Measurements from ENCODE around the gene GAS1.

Gene GAS1

DNA sequence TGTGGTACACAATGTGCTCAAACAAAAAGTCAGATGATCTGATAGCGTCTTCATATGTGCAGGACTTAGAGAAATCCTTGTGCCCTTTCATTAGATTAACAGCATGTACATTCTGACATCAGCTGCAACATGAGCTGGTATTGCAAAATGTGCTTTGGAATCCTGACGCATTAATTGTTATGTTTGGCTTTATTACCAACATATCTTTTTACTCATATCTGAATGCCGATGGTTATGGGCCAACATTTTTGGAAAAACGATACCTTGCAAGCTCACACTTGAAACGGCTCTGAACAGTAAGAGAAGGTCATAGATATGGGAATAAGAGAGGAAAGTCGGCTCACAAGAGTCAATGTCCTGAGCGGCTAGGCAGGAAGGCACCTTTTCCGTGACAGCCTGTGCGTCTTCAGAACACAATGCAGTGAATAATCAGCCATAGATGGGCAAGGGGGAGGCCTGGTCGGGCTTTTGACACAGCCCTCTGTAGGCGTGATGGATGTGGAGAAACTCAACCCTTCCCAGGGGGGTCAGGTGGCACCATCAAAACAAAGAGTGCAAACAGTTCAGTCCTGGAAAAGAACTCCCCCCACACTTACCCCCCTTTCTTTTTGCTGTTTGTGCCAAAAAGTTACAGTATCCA, 36.4 kb upstream of the GAS1 start:
- H3K4me1 ChIP-seq (ENCODE audit: insufficient read depth, insufficient read length) = no peaks in the 10 kb centered on the region
- DNase-seq (ENCODE audit: low read depth, low spot score) = no peak

DNA sequence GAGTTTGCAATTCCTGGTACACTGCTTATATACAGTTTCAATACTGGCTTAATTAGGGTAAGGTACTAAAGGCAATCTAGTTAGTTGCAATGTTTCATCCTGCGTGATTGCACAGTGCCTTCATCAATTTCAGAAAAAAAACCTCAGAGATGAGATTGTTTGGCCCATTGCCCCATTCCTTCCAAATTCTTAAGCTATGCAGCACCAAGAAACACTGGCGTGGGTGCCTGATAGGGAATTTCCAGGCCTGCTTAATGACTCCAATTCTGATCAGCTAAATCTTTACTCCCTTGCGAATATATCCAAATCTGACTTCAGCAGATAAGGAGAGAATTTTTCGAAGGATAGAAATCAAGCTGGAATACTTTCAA, 35.9 kb upstream of the GAS1 start:
- Histone ChIP-seq H3K4me1 (ENCODE audit: insufficient read depth, insufficient read length) (no peaks in the 10 kb centered on the region), H3K9me3 (ENCODE audit: insufficient read depth, low read length) (no peaks in the 10 kb centered on the region), H3K27me3 (ENCODE audit: insufficient read depth, insufficient read length) (no peaks in the 10 kb centered on the region), H3K4me3 (ENCODE audit: insufficient read length, low read depth) (no peak overlapping the region), H3K9ac (ENCODE audit: insufficient read length, low read depth) (no peak overlapping the region), H3K36me3 (ENCODE audit: insufficient read depth, insufficient read length, low read length) (no peaks in the 10 kb centered on the region)
- TF ChIP-seq ZNF274 (IDR thresholded peaks at IDR 0.05; ENCODE audit: low read depth, low read length) = no peak
- no peak for TF ChIP-seq SUZ12 (IDR thresholded peaks at IDR 0.05; ENCODE audit: extremely low read depth, insufficient read depth, insufficient read length)
- no peak for DNase-seq (ENCODE audit: low read depth, low spot score)

More for the DNA sequence above, 36.4 kb upstream of the GAS1 start:
- Histone ChIP-seq H3K4me3 (ENCODE audit: insufficient read length, low read depth) (no peak overlapping the region), H3K9ac (ENCODE audit: insufficient read length, low read depth) (no peak overlapping the region), H3K9me3 (ENCODE audit: insufficient read depth, low read length) (no peaks in the 10 kb centered on the region), H3K27me3 (ENCODE audit: insufficient read depth, insufficient read length) (no peaks in the 10 kb centered on the region), H3K36me3 (ENCODE audit: insufficient read depth, insufficient read length, low read length) (no peaks in the 10 kb centered on the region)
- TF ChIP-seq ZNF274 (IDR thresholded peaks at IDR 0.05; ENCODE audit: low read depth, low read length) (no peak), SUZ12 (IDR thresholded peaks at IDR 0.05; ENCODE audit: extremely low read depth, insufficient read depth, insufficient read length) (no peak), YY1 (IDR thresholded peaks at IDR 0.05; ENCODE audit: insufficient read depth, insufficient read length) (no peak)

DNA sequence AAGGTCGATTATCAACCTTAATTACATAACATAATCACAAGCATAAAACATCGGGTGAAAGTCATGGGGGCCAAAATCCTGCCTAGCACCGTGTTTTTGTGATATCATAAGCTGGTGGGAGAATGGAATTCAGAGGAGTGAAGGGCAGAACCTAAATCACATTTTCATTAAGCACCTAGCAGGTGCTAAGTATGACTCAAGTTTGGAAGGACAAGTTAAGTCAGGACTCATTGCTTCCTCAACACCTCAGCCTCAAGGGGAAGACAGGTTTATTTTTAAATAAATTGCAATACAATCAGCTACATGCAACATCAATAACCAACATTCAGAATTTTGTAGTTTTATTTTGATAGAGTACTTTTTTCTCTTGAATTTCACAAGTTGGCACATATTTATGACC, 33.5 kb upstream of the GAS1 start:
- no peak for DNase-seq (ENCODE audit: low read depth, low spot score)
- TF ChIP-seq SUZ12 (IDR thresholded peaks at IDR 0.05; ENCODE audit: extremely low read depth, insufficient read depth, insufficient read length) = no peak
- TF ChIP-seq YY1 (IDR thresholded peaks at IDR 0.05; ENCODE audit: insufficient read depth, insufficient read length) = no peak
- TF ChIP-seq ZNF274 (IDR thresholded peaks at IDR 0.05; ENCODE audit: low read depth, low read length) = no peak
- Histone ChIP-seq H3K4me3 (ENCODE audit: insufficient read length, low read depth) (no peak overlapping the region), H3K9me3 (ENCODE audit: insufficient read depth, low read length) (no peaks in the 10 kb centered on the region), H3K4me1 (ENCODE audit: insufficient read depth, insufficient read length) (no peaks in the 10 kb centered on the region), H3K27me3 (ENCODE audit: insufficient read depth, insufficient read length) (no peaks in the 10 kb centered on the region), H3K9ac (ENCODE audit: insufficient read length, low read depth) (no peak overlapping the region), H3K36me3 (ENCODE audit: insufficient read depth, insufficient read length, low read length) (no peaks in the 10 kb centered on the region)

DNA sequence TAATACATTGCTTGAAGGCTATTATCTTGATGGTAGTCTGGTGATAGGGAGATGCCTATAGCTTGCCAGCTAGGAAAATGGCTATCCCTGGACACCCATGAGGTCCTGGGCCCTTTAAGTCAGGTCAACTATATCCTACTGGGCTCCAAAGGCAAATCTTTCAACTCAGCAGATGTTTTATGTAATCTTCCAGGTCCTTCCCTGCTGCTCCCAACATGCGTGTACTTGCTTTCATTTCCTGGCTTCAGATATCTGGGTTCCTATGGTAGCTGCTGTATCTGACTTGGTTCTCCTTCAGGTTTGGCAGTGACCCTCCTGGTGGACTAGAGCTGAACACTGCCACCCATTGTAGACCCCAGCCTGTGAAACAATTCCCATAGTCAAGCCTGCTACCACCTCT, 32.4 kb upstream of the GAS1 start:
- no peaks in the 10 kb centered on the region for H3K4me1 ChIP-seq (ENCODE audit: insufficient read depth, insufficient read length)

DNA sequence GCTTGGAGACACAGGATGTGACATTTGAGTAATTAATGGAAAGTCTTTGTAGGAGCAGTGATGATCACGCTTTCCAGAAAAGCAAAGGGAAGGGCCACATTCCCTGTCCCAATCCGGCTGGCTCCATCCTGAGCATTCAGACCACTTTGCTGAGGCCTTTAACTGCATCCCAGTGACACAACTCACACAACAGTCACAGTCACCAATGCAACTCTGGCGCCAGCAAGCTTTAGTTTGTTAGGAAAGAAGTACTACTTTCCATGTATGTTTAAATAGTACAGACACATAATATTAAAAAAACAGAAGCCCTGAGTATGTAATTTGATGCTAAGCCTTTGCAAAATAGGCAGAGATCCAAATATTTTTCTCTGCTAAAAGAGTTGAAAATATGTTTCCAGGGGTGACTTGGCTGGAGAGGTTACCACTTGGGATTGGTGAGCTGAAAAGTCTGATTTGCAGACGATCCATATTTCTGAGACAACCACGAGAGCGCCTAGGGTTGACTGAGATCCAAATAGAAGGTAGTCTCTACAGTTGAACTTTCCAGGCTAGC, 31.7 kb upstream of the GAS1 start:
- Histone ChIP-seq H3K27me3 (ENCODE audit: insufficient read depth, insufficient read length) (no peaks in the 10 kb centered on the region), H3K9ac (ENCODE audit: insufficient read length, low read depth) (no peak overlapping the region), H3K9me3 (ENCODE audit: insufficient read depth, low read length) (no peaks in the 10 kb centered on the region), H3K36me3 (ENCODE audit: insufficient read depth, insufficient read length, low read length) (no peaks in the 10 kb centered on the region), H3K4me3 (ENCODE audit: insufficient read length, low read depth) (no peak overlapping the region), H3K4me1 (ENCODE audit: insufficient read depth, insufficient read length) (no peaks in the 10 kb centered on the region)
- DNase-seq (ENCODE audit: low read depth, low spot score) = no peak
- no peak for TF ChIP-seq SUZ12 (IDR thresholded peaks at IDR 0.05; ENCODE audit: extremely low read depth, insufficient read depth, insufficient read length)
- no peak for TF ChIP-seq ZNF274 (IDR thresholded peaks at IDR 0.05; ENCODE audit: low read depth, low read length)
- no peak for TF ChIP-seq YY1 (IDR thresholded peaks at IDR 0.05; ENCODE audit: insufficient read depth, insufficient read length)

More for the DNA sequence above, 32.4 kb upstream of the GAS1 start:
- no peak for DNase-seq (ENCODE audit: low read depth, low spot score)
- no peak overlapping the region for H3K4me3 ChIP-seq (ENCODE audit: insufficient read length, low read depth)
- H3K36me3 ChIP-seq (ENCODE audit: insufficient read depth, insufficient read length, low read length) = no peaks in the 10 kb centered on the region
- H3K9ac ChIP-seq (ENCODE audit: insufficient read length, low read depth) = no peak overlapping the region
- H3K27me3 ChIP-seq (ENCODE audit: insufficient read depth, insufficient read length) = no peaks in the 10 kb centered on the region
- TF ChIP-seq SUZ12 (IDR thresholded peaks at IDR 0.05; ENCODE audit: extremely low read depth, insufficient read depth, insufficient read length) (no peak), YY1 (IDR thresholded peaks at IDR 0.05; ENCODE audit: insufficient read depth, insufficient read length) (no peak), ZNF274 (IDR thresholded peaks at IDR 0.05; ENCODE audit: low read depth, low read length) (no peak)
- no peaks in the 10 kb centered on the region for H3K9me3 ChIP-seq (ENCODE audit: insufficient read depth, low read length)

DNA sequence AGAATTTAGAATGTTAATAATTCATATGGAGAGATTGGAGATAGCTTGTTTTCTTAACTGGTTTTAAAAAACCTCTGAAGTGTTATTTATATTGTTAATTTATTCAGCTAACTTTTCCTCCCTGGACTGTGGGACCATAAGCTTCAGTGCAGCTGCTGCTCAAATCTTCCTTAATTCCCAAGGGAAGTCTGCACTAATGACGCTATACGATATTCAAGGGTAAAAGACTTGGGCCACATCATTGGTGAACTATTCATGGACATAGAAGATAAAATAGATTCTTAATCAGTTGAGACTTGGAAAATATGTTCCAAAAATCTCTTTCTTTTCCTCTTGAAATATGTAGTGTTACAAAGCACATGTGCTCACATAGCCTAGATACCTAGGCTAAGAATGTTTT, 31.1 kb upstream of the GAS1 start:
- no peak for TF ChIP-seq SUZ12 (IDR thresholded peaks at IDR 0.05; ENCODE audit: extremely low read depth, insufficient read depth, insufficient read length)
- TF ChIP-seq YY1 (IDR thresholded peaks at IDR 0.05; ENCODE audit: insufficient read depth, insufficient read length) = no peak
- no peak for TF ChIP-seq ZNF274 (IDR thresholded peaks at IDR 0.05; ENCODE audit: low read depth, low read length)

DNA sequence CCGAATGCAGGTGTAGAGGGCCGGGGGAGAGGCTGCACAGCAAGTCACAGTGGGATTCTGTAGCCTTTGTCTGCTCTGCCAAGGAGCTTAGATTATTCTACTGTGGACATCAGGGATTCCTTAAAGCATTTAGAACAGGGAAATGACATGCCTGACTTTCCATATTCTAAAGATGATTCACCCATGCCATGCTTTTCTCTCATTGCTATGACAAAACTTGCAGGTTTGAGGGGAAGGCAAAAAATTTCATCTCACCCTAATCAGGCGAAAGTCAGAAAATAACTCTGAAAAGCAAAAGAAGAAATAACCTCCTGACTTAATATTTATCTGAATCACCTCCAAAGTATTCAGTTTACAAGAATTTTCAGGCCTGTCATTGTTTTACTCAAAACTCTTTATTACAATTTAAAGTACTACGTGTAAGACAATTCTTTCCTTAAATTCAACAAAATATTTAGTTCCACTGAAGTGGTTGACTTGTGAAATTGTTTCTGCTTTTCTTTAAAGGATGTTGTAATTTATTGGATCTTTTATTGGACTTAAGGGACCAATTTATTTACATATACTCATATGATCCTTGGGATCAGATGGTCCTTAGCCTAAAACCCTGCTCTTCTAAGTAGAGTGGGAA, 30.0 kb upstream of the GAS1 start:
- H3K4me3 ChIP-seq (ENCODE audit: insufficient read length, low read depth) = no peak overlapping the region
- H3K27me3 ChIP-seq (ENCODE audit: insufficient read depth, insufficient read length) = no peaks in the 10 kb centered on the region
- no peaks in the 10 kb centered on the region for H3K36me3 ChIP-seq (ENCODE audit: insufficient read depth, insufficient read length, low read length)
- TF ChIP-seq YY1 (IDR thresholded peaks at IDR 0.05; ENCODE audit: insufficient read depth, insufficient read length) = no peak
- no peak for TF ChIP-seq SUZ12 (IDR thresholded peaks at IDR 0.05; ENCODE audit: extremely low read depth, insufficient read depth, insufficient read length)
- no peak for TF ChIP-seq ZNF274 (IDR thresholded peaks at IDR 0.05; ENCODE audit: low read depth, low read length)
- H3K9ac ChIP-seq (ENCODE audit: insufficient read length, low read depth) = no peak overlapping the region
- no peaks in the 10 kb centered on the region for H3K9me3 ChIP-seq (ENCODE audit: insufficient read depth, low read length)
- H3K4me1 ChIP-seq (ENCODE audit: insufficient read depth, insufficient read length) = no peaks in the 10 kb centered on the region
- no peak for DNase-seq (ENCODE audit: low read depth, low spot score)

More for the DNA sequence above, 31.1 kb upstream of the GAS1 start:
- Histone ChIP-seq H3K36me3 (ENCODE audit: insufficient read depth, insufficient read length, low read length) (no peaks in the 10 kb centered on the region), H3K27me3 (ENCODE audit: insufficient read depth, insufficient read length) (no peaks in the 10 kb centered on the region), H3K9me3 (ENCODE audit: insufficient read depth, low read length) (no peaks in the 10 kb centered on the region), H3K4me1 (ENCODE audit: insufficient read depth, insufficient read length) (no peaks in the 10 kb centered on the region), H3K4me3 (ENCODE audit: insufficient read length, low read depth) (no peak overlapping the region), H3K9ac (ENCODE audit: insufficient read length, low read depth) (no peak overlapping the region)
- DNase-seq (ENCODE audit: low read depth, low spot score) = no peak

Measured in NT2/D1 (cell line).